Measurements from ENCODE around the gene CCDC88C.

Gene CCDC88C

GRCh38 chr14:91274796-91275195 lies 142.8 kb downstream of the CCDC88C start:
- Histone ChIP-seq H3K36me3 (ENCODE audit: insufficient read depth) (no peaks in the 10 kb centered on the region), H4K20me1 (ENCODE audit: insufficient read depth) (no peaks in the 10 kb centered on the region), H2AFZ (ENCODE audit: low read depth) (no peak overlapping the region), H3K4me2 (no peak overlapping the region), H3K79me2 (ENCODE audit: insufficient read depth, low read depth) (no peaks in the 10 kb centered on the region), H3K27me3 (ENCODE audit: insufficient read depth, low read depth) (no peaks in the 10 kb centered on the region), H3K4me3 (IDR thresholded peaks at IDR 0.05; ENCODE audit: insufficient read depth, low read depth, low read length) (no peak overlapping the region), H3K27ac (no peak overlapping the region), H3K9ac (no peak overlapping the region), H3K4me1 (ENCODE audit: low read depth, poor library complexity, severe bottlenecking) (peaks cover 8% of the 10 kb centered on the region)
- no peak for TF ChIP-seq CTCF (conservative IDR thresholded peaks at IDR 0.05; ENCODE audit: low read depth, low read length)

GRCh38 chr14:91273885-91274273 lies 143.7 kb downstream of the CCDC88C start:
- Histone ChIP-seq H3K79me2 (ENCODE audit: insufficient read depth, low read depth) (no peaks in the 10 kb centered on the region), H3K9ac (no peak overlapping the region), H3K4me2 (no peak overlapping the region), H3K4me1 (ENCODE audit: low read depth, poor library complexity, severe bottlenecking) (peaks cover 8% of the 10 kb centered on the region), H2AFZ (ENCODE audit: low read depth) (no peak overlapping the region), H3K27me3 (ENCODE audit: insufficient read depth, low read depth) (no peaks in the 10 kb centered on the region), H3K36me3 (ENCODE audit: insufficient read depth) (no peaks in the 10 kb centered on the region), H4K20me1 (ENCODE audit: insufficient read depth) (no peaks in the 10 kb centered on the region), H3K4me3 (IDR thresholded peaks at IDR 0.05; ENCODE audit: insufficient read depth, low read depth, low read length) (no peak overlapping the region), H3K27ac (no peak overlapping the region)
- TF ChIP-seq CTCF (conservative IDR thresholded peaks at IDR 0.05; ENCODE audit: low read depth, low read length): no peak

GRCh38 chr14:91273273-91273884 lies 144.2 kb downstream of the CCDC88C start:
- Histone ChIP-seq H3K27me3 (ENCODE audit: insufficient read depth, low read depth) (no peaks in the 10 kb centered on the region), H3K36me3 (ENCODE audit: insufficient read depth) (no peaks in the 10 kb centered on the region), H3K27ac (no peak overlapping the region), H3K4me1 (ENCODE audit: low read depth, poor library complexity, severe bottlenecking) (peaks cover 8% of the 10 kb centered on the region), H2AFZ (ENCODE audit: low read depth) (no peak overlapping the region), H3K9ac (no peak overlapping the region), H4K20me1 (ENCODE audit: insufficient read depth) (no peaks in the 10 kb centered on the region), H3K4me2 (no peak overlapping the region), H3K79me2 (ENCODE audit: insufficient read depth, low read depth) (no peaks in the 10 kb centered on the region), H3K4me3 (IDR thresholded peaks at IDR 0.05; ENCODE audit: insufficient read depth, low read depth, low read length) (no peak overlapping the region)
- no peak for TF ChIP-seq CTCF (conservative IDR thresholded peaks at IDR 0.05; ENCODE audit: low read depth, low read length)

GRCh38 chr14:91272341-91273272 lies 145.0 kb downstream of the CCDC88C start:
- Histone ChIP-seq H3K4me3 (IDR thresholded peaks at IDR 0.05; ENCODE audit: insufficient read depth, low read depth, low read length) (no peak overlapping the region), H3K79me2 (ENCODE audit: insufficient read depth, low read depth) (no peaks in the 10 kb centered on the region), H2AFZ (ENCODE audit: low read depth) (no peak overlapping the region), H3K4me1 (ENCODE audit: low read depth, poor library complexity, severe bottlenecking) (peaks cover 8% of the 10 kb centered on the region), H3K27me3 (ENCODE audit: insufficient read depth, low read depth) (no peaks in the 10 kb centered on the region), H3K27ac (no peak overlapping the region), H3K36me3 (ENCODE audit: insufficient read depth) (no peaks in the 10 kb centered on the region), H4K20me1 (ENCODE audit: insufficient read depth) (no peaks in the 10 kb centered on the region), H3K9ac (no peak overlapping the region), H3K4me2 (no peak overlapping the region)
- no peak for TF ChIP-seq CTCF (conservative IDR thresholded peaks at IDR 0.05; ENCODE audit: low read depth, low read length)

All from KMS-11 (cell line).